Panc1 (cell line): Measurements from ENCODE around the gene SLC25A30. TPM values are rescaled to one million over a fixed set of nuclear protein-coding genes. Genes with fewer than 3 reads are reported as not detected.
A peak's percentile ranks its signal among the peaks of the same experiment; 100 is the strongest.

ENCODE experiments used
- ATAC-seq: fragments of 200-7000 bp; cut with Tn5 transposase; 2 replicates; pipeline ENCODE4 v1.9.1; 2020; ENCODE audit warnings: mild to moderate bottlenecking, moderate library complexity
- BruUV-seq: library from RNA; stranded (reverse); fragments of 400-500 nt; replicated peaks from 2 replicates; lab custom pipeline; 2021; lab: Mats Ljungman, UMichigan
- CTCF ChIA-PET: fragments of 300-600 bp; sonication (Branson Sonifier 250); formaldehyde crosslinking; loops from one replicate; lab custom pipeline; 2022; ENCODE audit warnings: antibody characterized with exemption; lab: Charles Lee
- POLR2A ChIA-PET: fragments of 300-600 bp; sonication (Branson Sonifier 250); formaldehyde crosslinking; loops from one replicate; lab custom pipeline; 2022; ENCODE audit warnings: antibody characterized with exemption; lab: Charles Lee
- DNase-seq: peaks from one replicate; pipeline ENCODE4 v3.0.0-alpha.2; 2010; ENCODE audit warnings: low read depth, low spot score
- H3K27ac ChIP-seq: 2 replicates; pipeline ENCODE4 v1.5.1; 2011; ENCODE audit warnings: mild to moderate bottlenecking, low read length, inconsistent platforms
- H3K27me3 ChIP-seq: fragments of 200-500 bp; sonication (Bioruptor generic); 2 replicates; pipeline ENCODE4 v1.6.0; 2014; ENCODE audit warnings: low read length, inconsistent platforms; ENCODE audit not compliant: control insufficient read depth, insufficient read depth
- H3K36me3 ChIP-seq: fragments of 200-500 bp; sonication (Bioruptor generic); 2 replicates; pipeline ENCODE4 v1.5.1; 2014; ENCODE audit warnings: inconsistent platforms, mild to moderate bottlenecking, low read length, moderate library complexity; ENCODE audit not compliant: control insufficient read depth, insufficient read depth
- H3K4me1 ChIP-seq: 2 replicates; pipeline ENCODE4 v1.5.1; 2011; ENCODE audit warnings: inconsistent platforms, mild to moderate bottlenecking, low read length, moderate library complexity; ENCODE audit not compliant: control insufficient read depth, insufficient read depth
- H3K4me3 ChIP-seq, 2 experiments: 2 replicates each; pipeline ENCODE4 v1.5.1; 2011 to 2012; ENCODE audit warnings: low read depth in 2 of 2, low read length in 2 of 2, mild to moderate bottlenecking in 2 of 2, inconsistent platforms in 1 of 2, moderate library complexity in 1 of 2
- H3K9me3 ChIP-seq: fragments of 200-500 bp; sonication (Bioruptor generic); 2 replicates; pipeline ENCODE4 v1.5.1; 2014; ENCODE audit warnings: low read depth, mild to moderate bottlenecking, inconsistent platforms, low read length, moderate library complexity; ENCODE audit not compliant: control insufficient read depth, insufficient read depth
- POLR2AphosphoS5 ChIP-seq: IDR thresholded peaks from 2 replicates; pipeline ENCODE4 v1.6.1; 2012; ENCODE audit warnings: mild to moderate bottlenecking, low read depth, low read length, moderate library complexity
- SIN3A ChIP-seq: IDR thresholded peaks from 2 replicates; pipeline ENCODE4 v1.6.1; 2012; ENCODE audit warnings: low read depth, mild to moderate bottlenecking, low read length, moderate library complexity, borderline replicate concordance; ENCODE audit not compliant: insufficient read depth
- TCF7L2 ChIP-seq: IDR thresholded peaks from 2 replicates; pipeline ENCODE4 v1.6.1; 2011; ENCODE audit warnings: mild to moderate bottlenecking, low read depth, low read length, inconsistent platforms
- in situ Hi-C: cut with HindIII; loops from 2 replicates; pipeline ENCODE4 v1.10.0; 2016; ENCODE audit warnings: low sequenced_read_pairs, low pct_unique_long_range_greater_than_20kb
- intact Hi-C: fragments of 100-400 bp; cut with micrococcal nuclease; formaldehyde crosslinking; loops from one replicate; pipeline ENCODE4 v1.10.0; 2022; ENCODE audit not compliant: unreplicated experiment
- total RNA-seq: library from RNA; stranded (reverse); gene quantifications from one replicate; pipeline ENCODE4 v1.2.1, GENCODE V29; 2021; ENCODE audit not compliant: unreplicated experiment
- TF ChIP-seq, protein P1 (sequence below): fragments of 450-650 bp; IDR thresholded peaks from 2 replicates; pipeline ENCODE4 v1.5.1; 2017; ENCODE audit warnings: mild to moderate bottlenecking
- TF ChIP-seq, protein P2 (sequence below), 2 experiments: IDR thresholded peaks; 2 replicates each; pipeline ENCODE4 v1.6.1; 2011 to 2012; ENCODE audit warnings: low read depth in 2 of 2, control low read depth in 1 of 2, low read length in 1 of 2, mild to moderate bottlenecking in 1 of 2, moderate library complexity in 1 of 2; ENCODE audit not compliant: insufficient read depth in 1 of 2

SLC25A30 gene
- total RNA-seq, 1 experiment from 2014 or later: 26.8 TPM

DNA sequence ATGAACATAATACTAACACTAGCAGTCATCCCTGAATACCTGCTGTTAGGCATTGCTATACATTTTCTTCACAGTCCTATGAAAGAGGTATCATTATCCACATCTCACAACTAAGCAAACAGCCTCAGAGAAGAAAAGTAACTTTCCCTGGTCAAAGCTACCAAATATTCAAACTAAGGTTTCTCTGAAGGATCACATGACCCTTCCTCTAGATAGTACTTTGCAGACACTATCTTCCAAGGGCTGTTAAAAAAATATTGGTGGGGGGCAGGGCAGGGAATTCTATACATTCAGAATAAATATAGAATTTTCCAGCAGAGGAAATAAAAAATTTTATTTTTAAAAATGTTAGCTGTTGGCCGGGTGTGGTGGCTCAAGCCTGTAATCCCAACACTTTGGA lies 3.1 kb downstream of the SLC25A30 start:
- Histone ChIP-seq H3K4me1 (no peaks in the 10 kb centered on the region; the same call in 1 of the 2 replicates), H3K27ac (peak overlapping the region; percentile 71; the same call in 1 of the 2 replicates), H3K4me3 (peak overlapping the region; percentile 21 to 48), H3K27me3 (no peaks in the 10 kb centered on the region), H3K36me3 (no peaks in the 10 kb centered on the region; the same call in 1 of the 2 replicates), H3K9me3 (no peaks in the 10 kb centered on the region)
- intact Hi-C loops: no loop called here
- POLR2A ChIA-PET: interaction anchor here (0.6 to 0.7 kb wide), 2 partner anchors 480 to 688 kb away, joined by 4 to 7 read pairs; no protein-coding TSS in a partner anchor
- CTCF ChIA-PET: interaction anchor here (0.6 kb wide), 2 partner anchors 44 to 368 kb away, joined by 3 to 8 read pairs; no protein-coding TSS in a partner anchor
- in situ Hi-C loops: no loop called here
- BruUV-seq: no TSS peak
- ATAC-seq: no peak
- no peak for DNase-seq
- TF ChIP-seq, protein P1, sequence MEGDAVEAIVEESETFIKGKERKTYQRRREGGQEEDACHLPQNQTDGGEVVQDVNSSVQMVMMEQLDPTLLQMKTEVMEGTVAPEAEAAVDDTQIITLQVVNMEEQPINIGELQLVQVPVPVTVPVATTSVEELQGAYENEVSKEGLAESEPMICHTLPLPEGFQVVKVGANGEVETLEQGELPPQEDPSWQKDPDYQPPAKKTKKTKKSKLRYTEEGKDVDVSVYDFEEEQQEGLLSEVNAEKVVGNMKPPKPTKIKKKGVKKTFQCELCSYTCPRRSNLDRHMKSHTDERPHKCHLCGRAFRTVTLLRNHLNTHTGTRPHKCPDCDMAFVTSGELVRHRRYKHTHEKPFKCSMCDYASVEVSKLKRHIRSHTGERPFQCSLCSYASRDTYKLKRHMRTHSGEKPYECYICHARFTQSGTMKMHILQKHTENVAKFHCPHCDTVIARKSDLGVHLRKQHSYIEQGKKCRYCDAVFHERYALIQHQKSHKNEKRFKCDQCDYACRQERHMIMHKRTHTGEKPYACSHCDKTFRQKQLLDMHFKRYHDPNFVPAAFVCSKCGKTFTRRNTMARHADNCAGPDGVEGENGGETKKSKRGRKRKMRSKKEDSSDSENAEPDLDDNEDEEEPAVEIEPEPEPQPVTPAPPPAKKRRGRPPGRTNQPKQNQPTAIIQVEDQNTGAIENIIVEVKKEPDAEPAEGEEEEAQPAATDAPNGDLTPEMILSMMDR: no peak
- no peak for TF ChIP-seq POLR2AphosphoS5
- no peak for TF ChIP-seq TCF7L2
- TF ChIP-seq SIN3A: no peak
- TF ChIP-seq, protein P2, sequence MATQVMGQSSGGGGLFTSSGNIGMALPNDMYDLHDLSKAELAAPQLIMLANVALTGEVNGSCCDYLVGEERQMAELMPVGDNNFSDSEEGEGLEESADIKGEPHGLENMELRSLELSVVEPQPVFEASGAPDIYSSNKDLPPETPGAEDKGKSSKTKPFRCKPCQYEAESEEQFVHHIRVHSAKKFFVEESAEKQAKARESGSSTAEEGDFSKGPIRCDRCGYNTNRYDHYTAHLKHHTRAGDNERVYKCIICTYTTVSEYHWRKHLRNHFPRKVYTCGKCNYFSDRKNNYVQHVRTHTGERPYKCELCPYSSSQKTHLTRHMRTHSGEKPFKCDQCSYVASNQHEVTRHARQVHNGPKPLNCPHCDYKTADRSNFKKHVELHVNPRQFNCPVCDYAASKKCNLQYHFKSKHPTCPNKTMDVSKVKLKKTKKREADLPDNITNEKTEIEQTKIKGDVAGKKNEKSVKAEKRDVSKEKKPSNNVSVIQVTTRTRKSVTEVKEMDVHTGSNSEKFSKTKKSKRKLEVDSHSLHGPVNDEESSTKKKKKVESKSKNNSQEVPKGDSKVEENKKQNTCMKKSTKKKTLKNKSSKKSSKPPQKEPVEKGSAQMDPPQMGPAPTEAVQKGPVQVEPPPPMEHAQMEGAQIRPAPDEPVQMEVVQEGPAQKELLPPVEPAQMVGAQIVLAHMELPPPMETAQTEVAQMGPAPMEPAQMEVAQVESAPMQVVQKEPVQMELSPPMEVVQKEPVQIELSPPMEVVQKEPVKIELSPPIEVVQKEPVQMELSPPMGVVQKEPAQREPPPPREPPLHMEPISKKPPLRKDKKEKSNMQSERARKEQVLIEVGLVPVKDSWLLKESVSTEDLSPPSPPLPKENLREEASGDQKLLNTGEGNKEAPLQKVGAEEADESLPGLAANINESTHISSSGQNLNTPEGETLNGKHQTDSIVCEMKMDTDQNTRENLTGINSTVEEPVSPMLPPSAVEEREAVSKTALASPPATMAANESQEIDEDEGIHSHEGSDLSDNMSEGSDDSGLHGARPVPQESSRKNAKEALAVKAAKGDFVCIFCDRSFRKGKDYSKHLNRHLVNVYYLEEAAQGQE (IDR thresholded peaks at IDR 0.05; ENCODE audit: insufficient read depth in 1 of 2, low read depth in 2 of 2, low read length in 1 of 2): no peak

DNA sequence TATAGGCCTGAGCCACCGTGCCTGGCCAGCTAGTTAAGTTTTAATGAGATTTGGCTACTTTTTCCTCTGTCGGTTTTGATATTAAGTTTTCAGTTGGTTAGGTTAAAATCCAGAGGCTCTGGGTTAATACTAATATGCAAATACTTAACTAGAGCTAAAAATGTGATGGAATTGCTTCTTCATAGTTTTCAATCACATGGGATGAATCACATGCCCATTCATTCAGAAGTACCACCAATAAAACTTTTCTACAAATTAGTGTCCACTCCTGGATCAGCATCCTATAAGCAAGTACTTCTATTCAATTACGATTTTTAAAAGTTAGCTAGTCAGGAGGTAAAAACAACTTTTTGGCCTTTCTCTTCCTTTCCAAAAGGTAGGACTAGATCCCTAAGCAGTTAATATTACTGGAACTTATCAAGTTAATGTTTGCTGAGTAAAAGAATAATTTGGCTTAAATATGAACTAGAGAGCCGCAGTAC lies 4.3 kb downstream of the SLC25A30 start:
- BruUV-seq: TSS peak; percentile 49
- H3K9me3 ChIP-seq: no peaks in the 10 kb centered on the region
- peak overlapping the region in 1 of 2 experiments; percentile 48; a peak in 1 of 4 replicates for H3K4me3 ChIP-seq
- POLR2A ChIA-PET: no interaction called here
- TF ChIP-seq SIN3A (no peak), TCF7L2 (no peak), POLR2AphosphoS5 (no peak)
- TF ChIP-seq, protein P2 (IDR thresholded peaks at IDR 0.05; ENCODE audit: insufficient read depth in 1 of 2, low read depth in 2 of 2, low read length in 1 of 2): no peak
- TF ChIP-seq, protein P1: no peak
- no peaks in the 10 kb centered on the region; the same call in 1 of the 2 replicates for H3K4me1 ChIP-seq
- intact Hi-C loops (no loop called here), in situ Hi-C loops (no loop called here)
- H3K27ac ChIP-seq: no peak overlapping the region
- ATAC-seq (no peak), DNase-seq (no peak)
- CTCF ChIA-PET: interaction anchor here (0.7 kb wide), 1 partner anchor 181 kb away, joined by 5 read pairs; no protein-coding TSS in a partner anchor
- no peaks in the 10 kb centered on the region; the same call in 1 of the 2 replicates for H3K36me3 ChIP-seq
- H3K27me3 ChIP-seq: no peaks in the 10 kb centered on the region
